ENCODE results near the gene CACNA1E.

Gene CACNA1E

DNA sequence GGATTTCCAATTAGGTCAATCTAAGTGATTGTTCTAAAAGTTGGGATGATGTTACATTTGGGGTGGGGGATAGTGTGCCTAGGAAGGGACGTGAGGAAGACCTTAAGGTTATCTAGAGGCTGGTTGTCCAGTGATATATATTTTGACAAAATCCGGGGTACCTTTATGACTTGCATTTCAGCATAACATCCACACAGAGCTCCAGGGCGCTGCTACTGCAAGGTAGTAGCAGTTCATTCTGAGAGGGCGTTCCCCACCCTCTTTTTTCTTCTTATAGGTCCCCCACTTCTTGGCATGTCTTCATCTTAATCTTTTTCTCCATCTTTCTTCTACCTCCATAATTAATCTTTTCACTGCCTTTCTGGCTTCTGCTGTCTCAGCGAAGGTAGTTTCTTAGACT, 161.9 kb downstream of the CACNA1E start:
- DNase-seq: no peak

DNA sequence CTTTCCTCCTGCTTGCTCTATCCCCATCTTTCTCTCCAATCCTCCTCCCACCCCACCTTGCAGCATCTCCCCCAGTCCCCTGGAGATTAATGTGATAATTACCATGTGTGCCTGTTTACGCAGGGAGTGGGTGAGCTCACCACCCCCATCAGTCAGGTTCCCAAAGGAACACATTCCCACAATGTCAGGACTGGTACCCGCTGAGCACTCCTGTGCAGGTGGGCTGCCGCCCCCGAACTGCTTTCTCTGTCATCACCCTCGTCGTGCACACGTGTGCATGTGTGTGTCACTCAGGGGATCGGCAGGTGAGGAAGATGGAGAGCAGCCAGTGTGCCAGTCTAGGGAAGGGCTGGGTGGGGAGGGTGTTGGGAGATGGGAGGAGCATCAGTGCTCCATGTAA, 163.4 kb downstream of the CACNA1E start:
- DNase-seq: no peak

DNA sequence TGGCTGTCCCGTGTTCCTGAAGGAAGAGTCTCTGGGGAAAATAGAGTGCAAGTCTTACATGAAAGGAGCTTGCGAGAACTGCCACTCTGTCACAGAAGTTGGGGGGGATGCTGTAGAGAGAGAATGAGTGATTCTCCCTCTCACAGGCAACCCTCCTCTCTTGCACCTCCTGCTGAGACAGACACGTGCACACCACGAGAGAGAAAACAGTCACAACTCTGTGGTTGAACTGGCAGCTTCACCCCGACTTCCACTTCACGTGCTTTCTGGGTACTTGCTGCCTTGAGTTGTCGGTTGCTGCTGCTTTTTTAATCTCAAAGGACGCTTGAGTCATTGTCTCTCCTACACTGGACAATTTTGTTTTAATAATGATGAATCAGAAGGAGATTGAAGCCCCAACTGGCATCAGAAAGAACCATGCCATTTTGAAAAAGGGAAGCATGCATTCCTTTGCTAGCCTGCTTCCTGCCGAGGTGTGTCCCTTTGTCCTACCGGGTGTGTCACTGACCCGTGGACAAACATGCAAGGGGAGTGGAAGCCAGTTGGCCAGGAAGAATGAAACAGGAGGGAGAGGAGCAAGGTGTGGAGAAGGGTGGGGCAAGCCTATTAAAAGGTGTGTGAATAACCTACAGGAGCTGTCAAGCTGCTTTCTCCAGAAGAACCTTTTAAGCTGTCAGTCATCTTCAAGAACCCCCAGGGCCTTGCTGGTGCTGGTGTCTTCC, 164.2 kb downstream of the CACNA1E start:
- DNase-seq: no peak

DNA sequence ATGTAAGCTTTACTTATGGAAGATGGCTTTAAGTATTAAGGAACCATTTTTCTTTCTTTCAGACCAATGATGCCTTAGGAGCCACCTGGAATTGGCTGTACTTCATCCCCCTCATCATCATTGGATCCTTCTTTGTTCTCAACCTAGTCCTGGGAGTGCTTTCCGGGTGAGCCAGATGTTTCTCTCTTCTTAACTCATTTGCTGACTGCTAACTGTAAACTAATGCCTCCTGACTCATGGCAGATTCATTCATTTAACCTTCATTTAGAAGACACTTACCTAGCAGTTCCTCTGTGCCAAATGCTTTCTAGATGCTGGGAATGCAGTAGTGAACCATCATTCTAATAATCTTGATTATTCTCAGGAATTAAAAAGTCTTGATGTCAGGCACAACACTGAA, 168.0 kb downstream of the CACNA1E start:
- DNase-seq: no peak

DNA sequence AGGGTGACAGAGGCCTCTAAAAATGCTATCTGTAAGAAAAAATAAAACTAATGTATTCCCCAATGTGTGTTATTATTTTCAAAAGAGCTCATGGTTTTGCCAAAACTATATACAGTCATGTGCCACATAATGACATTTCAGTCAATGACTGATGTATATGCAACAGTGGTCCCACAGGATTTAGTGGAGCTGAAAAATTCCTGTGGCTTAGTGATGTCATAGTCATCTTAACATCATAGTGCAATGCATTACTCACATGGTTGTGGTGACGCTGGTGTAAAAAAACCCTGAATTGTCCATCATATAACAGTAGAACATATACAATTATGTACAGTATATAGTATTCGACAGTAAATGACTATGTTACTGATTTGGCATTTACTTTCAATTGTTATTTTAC, 172.4 kb downstream of the CACNA1E start:
- DNase-seq: no peak

DNA sequence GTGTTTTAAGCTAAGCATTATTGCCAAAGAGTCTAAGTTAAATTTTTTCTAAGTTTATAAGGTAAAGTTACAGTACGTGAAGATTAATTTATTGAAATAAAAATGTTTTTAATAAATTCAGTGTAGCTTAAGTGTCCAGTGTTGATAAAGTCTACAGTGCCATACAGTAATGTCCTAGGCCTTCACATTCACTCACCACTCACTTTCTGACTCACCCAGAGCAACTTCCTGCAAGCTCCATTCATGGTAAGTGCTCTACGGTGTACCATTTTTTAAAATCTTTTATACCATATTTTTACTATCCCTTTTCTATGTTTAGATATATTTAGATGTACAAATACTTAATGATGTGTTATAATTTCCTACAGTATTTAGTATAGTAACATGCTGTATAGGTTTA, 173.2 kb downstream of the CACNA1E start:
- no peak for DNase-seq

DNA sequence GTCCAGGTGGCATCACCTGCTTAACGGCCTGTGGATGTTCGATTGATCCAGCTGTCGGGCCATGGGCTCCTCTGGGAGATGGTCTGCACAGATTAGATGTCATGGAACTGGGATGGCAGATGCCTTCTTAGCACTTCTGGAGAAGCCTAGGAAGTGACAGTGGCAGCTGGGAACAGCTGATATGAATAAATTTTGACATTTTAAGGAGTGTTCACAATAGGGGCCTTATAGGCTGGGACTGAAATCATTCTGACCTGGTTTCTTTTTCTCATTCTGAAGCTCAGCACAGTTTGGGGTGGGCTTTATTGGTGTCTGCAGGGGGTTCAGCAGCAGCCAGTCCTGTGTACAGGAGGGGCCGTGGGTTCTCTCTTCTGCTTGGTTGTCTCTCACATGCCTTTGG, 175.3 kb downstream of the CACNA1E start:
- no peak for DNase-seq

DNA sequence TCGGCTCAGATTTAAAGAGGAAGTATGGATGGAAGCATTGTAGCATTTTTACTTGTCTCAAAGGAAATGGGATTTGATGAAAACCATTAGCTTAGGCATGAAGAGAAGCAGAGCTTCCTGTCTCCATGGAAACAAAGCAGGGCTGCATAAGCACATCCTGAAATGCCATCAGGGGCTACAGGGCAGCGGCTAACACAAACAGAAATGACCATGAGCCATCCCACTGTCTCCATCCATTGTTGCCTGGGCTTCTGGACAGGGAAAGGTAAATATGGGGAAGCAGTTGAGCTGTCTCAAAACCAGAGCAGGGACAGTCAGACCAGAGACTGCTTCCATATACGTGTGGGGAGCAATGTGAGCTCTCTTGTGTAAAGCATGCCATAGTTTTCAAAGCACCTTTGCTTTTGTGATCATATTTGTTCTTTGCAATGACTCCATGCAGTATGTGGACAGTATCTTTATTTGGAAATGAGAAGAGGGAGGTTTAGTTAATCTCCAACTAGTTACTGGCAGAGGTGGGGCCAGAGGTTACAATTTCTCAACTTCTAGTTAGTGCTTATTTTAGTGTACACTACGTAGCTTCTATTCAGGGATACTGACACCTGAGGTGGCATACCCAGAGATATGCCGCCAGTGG, 176.1 kb downstream of the CACNA1E start:
- no peak for DNase-seq

DNA sequence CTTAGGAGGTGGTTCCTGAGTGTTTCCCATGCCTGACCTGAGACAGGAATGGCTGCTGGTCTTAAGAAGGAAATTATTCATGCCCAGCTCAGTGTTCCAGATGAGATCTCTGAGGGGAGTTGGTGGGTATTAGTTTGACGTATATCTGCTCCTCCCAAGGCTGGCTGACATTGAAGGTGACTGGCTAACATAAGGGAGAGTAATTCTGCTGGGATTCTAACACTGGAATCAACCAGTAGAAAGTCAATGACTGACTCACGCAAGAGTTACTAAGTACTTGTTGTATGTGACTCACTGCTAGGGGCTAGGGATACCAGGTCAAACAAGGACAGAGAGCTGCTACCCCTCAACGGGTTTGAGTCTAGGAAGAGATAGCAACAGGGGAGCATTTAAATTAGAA, 177.3 kb downstream of the CACNA1E start:
- DNase-seq: no peak

DNA sequence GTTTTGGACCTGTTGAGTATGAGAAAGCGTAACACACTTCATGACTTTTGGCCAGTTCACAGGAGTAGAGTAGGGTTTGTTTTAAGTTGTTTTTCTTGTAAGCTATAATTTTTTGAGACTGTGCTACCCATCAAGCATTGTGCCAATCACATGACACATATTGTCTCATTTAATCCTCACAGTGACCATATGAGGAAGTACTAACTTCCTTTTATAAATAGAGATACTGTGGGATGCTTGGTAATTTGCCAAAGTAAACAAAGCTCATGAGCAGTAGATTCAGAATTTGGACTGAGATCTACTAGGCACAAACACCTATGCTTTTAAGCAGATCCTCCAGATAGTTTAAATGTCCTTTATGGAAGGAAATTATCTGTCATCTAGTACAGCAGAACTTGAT, 178.3 kb downstream of the CACNA1E start:
- no peak for DNase-seq

DNA sequence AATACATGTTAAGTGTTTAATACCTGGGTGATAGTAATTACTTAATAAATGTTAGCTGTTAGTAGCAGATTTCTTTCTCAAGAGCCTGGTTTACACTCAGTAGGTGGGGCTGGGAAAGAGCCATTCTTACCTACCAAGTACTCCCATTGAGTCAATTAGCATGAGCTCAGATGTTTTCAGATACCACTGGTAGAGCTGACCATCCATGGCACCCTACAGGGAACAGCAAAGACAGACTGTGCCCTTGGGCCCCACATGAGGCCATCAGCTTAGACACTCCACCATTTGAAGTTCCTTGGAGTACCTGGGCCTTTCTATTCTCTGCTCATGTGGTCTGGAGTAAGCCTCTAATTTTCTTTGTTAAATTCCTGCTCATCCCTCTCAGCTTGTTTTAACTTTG, 179.3 kb downstream of the CACNA1E start:
- no peak for DNase-seq

DNA sequence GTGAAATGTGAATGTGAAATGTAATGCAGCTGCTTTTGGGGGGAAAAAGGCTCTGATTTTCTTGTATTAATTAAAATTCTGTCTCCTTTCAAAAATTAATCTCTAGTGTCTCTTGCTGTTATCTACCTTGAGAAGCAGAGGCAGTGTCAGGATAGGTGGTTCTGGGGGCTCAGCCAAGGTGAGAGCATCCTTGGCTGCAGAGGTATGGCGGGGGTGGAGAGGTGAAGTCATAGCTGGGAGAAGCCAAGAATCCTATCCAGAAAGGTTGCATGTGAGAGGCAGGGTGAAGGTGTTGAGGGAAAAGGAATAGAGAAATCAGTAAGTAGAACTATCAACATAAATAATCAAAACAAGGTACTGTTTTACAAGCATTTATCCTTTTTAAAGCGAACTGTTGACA, 181.2 kb downstream of the CACNA1E start:
- DNase-seq: no peak

DNA sequence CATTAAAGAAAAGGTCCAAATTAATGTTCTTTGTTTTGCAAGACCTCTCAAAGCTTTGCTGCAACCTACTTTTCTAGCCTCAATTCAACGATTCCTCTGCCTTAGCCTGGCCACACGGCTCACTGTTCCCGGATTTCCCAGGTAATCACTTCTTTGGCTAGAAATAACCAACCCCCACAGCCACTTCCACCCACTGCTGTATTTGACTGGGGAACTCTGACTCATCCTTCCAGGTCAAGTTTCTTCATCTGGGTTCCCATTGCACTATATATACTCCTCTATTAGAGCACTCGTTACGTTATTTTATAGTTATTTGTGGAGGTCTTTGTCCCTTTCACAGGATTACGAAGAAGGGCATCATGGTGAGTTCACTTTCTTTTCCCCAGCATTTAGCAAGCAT, 185.9 kb downstream of the CACNA1E start:
- no peak for DNase-seq

DNA sequence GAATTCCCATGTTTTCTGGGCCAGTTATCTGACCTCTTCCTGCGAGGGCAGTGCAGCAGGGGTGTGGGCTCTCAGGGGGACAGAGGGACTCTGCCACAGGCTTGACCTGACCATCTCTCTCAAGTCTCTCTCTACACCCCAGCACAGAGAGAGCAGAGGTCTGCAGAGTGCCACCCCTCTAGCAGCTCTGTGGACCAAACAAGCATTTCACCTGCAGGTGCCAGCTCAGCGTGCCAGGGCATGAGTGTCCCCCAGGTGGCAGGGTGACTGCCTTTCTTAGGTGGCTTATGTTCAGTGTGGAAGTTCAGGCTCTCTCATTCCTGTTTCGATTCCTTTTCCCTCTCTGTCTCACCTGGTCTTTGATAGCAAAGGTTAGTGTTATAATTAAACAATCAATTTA, 191.3 kb downstream of the CACNA1E start:
- no peak for DNase-seq

DNA sequence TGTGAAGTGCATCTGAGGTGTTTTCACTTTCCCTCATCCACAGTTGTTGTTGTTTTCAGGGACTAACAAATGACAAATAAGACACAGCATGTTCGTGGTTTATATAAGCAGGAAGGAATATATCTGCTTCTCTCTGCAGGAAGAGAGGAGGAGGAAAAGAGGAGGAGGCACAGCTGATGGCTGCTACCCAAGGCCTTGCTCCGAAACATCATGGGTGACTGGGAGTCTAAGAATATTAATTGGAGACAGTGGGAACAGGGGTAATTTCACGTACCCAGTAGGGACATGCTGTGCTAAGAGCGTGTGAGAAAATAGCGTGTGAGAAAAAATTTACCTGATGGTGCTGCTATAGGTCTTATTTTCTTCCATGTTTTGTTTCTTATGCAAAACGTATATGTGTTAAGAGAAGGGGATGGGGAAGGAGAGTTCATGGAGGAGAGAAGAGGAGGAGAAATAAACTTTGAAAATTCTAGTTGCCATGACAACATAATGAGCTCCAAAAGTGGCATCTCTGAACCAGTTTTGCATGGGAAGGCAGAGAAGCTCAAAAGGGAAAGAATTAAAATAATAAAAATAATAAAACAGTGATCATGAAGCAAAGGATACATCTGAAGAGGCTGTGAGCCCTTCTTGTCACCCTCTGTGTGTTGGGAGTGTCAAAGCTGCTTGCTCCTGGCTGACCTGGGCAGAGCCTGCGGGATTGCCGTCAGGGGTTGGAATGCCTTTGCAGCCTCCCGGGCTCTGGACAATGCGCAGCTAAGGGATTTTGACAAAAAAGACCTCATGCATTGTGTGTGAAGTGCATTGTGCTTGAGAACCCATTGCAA, 192.0 kb downstream of the CACNA1E start:
- no peak for DNase-seq

DNA sequence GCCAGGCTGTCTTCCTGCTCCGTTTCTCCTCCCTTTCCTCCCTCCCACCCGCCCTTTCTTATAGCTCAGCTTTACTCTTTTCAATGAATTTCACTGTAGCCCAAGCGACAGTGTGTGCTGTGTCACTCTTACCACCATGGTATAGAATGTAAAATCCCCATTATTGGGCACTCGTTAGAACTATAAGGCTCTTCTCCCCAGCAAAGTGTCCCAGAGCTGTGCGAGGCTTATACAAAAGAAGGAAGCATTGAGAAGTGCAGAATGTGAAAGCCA, 192.5 kb downstream of the CACNA1E start:
- DNase-seq: no peak

DNA sequence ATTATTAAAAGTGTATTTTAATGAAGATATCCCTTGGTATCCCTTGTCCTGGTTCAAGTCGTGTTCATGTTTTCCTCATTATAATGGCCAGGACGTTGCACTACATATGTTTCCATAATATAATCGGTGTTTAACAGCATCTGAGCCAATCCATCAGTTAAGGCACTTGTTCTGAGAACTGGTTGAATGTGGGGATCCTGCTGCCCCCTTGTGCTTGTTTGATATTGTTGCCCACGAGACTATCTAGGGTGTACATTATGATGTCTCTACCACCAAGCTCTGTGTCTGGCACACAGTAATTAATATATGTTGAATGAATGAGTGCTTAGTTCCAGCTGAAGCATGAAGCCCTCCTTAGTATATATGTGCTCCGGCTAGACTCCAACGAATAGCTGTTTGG, 193.0 kb downstream of the CACNA1E start:
- DNase-seq: no peak

DNA sequence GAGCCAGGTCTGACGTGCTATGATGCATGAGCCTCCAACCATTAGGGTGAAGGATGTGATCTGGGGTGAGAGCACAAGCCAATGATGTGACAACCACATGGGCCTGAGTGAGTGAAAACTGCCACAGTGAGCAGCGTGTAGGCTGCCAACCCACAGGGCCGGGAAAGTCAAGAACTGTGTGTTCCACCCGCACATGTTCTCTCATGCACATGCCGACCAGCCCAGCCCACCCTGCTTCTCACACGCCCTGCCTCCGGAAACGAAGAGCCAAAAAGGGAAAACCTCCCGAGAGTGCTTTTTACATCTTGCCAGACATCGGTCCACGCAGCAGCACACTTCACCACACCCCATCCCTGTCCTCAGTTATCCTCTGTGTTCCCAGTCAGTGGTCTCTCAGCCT, 197.0 kb downstream of the CACNA1E start:
- DNase-seq: no peak

DNA sequence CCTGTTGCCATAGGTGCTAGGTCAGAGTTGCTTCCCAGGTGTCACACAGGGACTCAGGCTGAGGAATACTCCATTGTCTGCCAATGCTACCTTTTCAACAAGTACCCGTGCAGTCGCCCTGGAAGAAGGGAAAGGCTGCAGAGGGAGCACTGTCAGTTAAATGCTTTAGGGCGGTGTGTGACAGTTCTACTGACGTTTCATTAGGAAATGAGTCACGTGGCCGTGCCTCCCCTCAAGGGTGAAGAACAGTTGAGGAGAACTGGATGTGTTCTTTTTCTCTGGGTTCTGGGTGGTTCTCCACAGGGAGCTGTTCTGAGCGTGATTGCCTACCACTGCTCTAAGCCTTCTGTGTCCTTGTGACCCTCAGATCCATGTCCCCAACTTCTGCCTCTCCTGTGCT, 197.6 kb downstream of the CACNA1E start:
- no peak for DNase-seq

DNA sequence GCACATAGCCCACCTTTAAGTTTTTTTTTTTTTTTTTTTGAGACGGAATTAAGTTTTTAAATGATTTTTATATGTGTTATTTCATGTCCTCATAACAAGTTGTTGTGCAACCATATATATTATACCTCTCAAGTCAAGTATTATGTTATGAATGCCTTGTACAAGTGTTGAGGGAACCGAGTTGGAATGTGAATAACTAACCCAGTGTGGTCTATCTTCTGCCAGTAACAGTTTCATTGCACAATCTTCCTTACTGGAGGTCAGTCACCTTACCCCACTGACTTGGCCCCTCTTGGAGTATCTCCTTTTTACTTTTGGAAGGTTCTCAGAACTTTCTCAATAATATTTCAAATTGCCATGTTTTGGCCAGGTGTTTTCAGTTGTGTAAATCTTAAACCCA, 201.9 kb downstream of the CACNA1E start:
- DNase-seq: no peak

DNA sequence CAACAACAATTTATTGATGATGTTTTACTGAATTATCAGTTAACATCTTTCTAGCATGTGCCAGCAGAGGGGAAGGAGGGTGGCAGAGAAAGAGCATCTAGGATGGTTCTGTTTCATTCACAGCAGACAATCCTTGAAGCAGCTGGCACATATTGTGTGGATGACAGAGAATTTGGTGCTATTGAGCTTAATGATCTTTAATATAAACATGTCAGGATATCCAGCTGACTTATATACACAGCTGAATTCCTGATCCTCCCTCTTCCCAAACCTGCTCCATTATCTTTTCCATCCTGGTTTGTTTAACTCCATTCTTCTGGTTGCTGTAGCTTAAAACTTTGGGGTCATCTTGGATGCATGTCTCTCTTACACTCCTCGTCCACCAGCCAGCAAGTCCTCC, 218.6 kb downstream of the CACNA1E start:
- DNase-seq: no peak

DNA sequence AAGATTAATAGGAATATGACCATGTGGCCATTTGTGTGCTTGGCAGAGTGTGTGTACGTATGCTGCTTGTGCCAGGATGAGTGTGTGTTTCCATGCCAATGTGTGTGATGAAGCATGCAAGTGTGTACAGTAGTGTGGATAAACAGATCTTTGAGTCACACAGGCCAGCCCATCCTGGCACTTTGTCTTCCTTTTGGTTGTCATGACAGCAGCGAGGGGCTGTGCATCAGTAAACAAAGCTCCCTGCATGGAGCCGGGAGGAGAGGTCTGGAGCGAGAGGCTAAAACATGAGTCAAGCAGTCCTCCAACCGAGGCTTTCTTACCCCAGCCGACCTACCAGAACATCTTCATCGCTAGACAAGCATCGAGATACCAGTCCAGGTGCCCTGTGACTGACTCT, 221.2 kb downstream of the CACNA1E start:
- no peak for DNase-seq

DNA sequence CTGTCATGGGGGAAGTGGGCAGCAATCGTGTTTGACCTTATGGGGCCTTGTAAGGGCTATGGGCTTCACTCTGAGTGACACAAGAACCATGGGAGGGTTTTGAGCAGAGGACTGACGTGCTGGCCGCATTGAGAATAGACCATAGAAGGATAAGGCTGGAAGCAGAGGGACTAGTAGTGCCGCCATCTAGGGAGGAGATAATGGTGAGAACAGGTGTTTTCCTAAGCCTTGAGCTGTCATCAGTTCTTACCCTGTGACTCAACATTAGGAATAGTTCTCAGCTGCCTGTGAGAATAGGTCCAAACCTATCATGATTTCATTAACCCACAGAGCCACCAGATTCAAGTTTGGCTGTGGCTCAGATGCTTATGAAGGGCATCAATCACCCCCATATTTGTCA, 228.5 kb downstream of the CACNA1E start:
- no peak for DNase-seq

DNA sequence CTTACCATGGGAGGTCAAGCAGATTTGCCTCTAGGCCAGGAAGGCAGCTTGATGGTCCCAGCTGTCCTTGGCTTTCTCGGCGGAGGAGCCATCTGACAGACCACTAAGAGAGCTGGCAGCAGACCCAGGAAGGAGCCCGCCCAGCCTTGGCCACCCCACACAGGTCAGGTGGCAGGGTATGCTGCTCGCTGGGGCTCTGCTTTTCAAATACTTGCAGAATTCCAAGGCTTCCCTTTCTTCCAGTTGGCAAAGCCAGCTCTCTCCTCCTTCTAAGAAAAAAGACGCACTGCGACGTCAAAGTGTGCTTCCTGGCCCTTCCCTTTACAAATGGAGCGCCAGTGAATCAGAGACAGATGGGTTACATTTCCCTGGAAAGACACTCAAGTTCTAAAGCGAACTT, 229.4 kb downstream of the CACNA1E start:
- DNase-seq: no peak

DNA sequence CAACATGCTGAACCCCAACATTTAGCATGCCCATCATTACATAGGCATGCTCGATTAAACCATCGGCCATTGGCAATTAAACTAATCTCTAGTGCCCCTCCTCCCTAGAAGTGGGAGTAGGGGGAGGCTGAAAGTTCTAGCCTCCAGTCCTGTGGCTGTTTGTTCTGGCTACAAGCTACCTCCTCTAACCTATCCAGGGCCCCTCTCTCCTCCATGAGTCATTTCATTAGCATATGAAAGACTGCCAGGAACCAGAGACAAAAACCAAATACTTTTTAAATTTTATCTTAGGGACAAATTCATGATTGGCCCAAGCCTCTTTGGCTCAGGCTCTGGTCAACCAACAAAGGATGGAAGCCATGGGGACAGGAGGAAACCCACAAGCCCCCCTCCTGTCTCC, 231.1 kb downstream of the CACNA1E start:
- no peak for DNase-seq
